SJCRH30 (cell line): ENCODE data around the gene MRI1. TPM values are rescaled to one million over a fixed set of nuclear protein-coding genes. Genes with fewer than 3 reads are reported as not detected.

Source experiments
- DNase-seq, 2 experiments: peaks; one replicate each; pipeline ENCODE4 v3.0.0-alpha.2; 2015 to 2020
- H3K27ac ChIP-seq: fragments of 250-450 bp; sonication (Bioruptor Pico); 2 replicates; pipeline ENCODE4 v1.5.1; 2020; ENCODE audit warnings: mild to moderate bottlenecking, moderate library complexity
- H3K27me3 ChIP-seq: fragments of 250-450 bp; sonication (Bioruptor Pico); 2 replicates; pipeline ENCODE4 v1.5.1; 2020; ENCODE audit warnings: mild to moderate bottlenecking, moderate library complexity
- H3K36me3 ChIP-seq: fragments of 250-450 bp; sonication (Bioruptor Pico); 2 replicates; pipeline ENCODE4 v1.5.1; 2020; ENCODE audit warnings: mild to moderate bottlenecking, moderate library complexity
- H3K4me1 ChIP-seq: fragments of 250-450 bp; sonication (Bioruptor Pico); 2 replicates; pipeline ENCODE4 v1.5.1; 2020; ENCODE audit warnings: mild to moderate bottlenecking, moderate library complexity
- H3K4me3 ChIP-seq: fragments of 250-450 bp; sonication (Bioruptor Pico); 2 replicates; pipeline ENCODE4 v1.5.1; 2020; ENCODE audit warnings: mild to moderate bottlenecking, moderate library complexity
- H3K9me3 ChIP-seq: fragments of 250-450 bp; sonication (Bioruptor Pico); replicated peaks from 2 replicates; pipeline ENCODE4 v1.5.1; 2020; ENCODE audit warnings: mild to moderate bottlenecking, moderate library complexity
- total RNA-seq: library from RNA; depleted of rRNA; stranded (reverse); fragments of >200 nt; shearing (Covaris generic); gene quantifications from 2 replicates; pipeline ENCODE4 v1.2.3, GENCODE V29; 2014

The MRI1 gene
- total RNA-seq, 1 experiment from 2014 or later, result 37.2 TPM

GRCh38 chr19:13794757-13795589, 30.7 kb downstream of the MRI1 start, which contains the start of gene ZSWIM4:
ZSWIM4 (plus strand) TSS chr19:13795443; CDS start chr19:13795649, 206 bp downstream.
- peak within 1 kb of the TSS; percentile 75 for H3K27ac ChIP-seq
- peak within 1 kb of the TSS; percentile 75 for H3K4me3 ChIP-seq
- no peaks in the 10 kb centered on the region for H3K27me3 ChIP-seq
- peaks cover 13% of the 10 kb centered on the region for H3K4me1 ChIP-seq
- no peaks in the 10 kb centered on the region for H3K36me3 ChIP-seq
- H3K9me3 ChIP-seq, result no peaks in the 10 kb centered on the region
- peak; percentile 100 for DNase-seq

DNA sequence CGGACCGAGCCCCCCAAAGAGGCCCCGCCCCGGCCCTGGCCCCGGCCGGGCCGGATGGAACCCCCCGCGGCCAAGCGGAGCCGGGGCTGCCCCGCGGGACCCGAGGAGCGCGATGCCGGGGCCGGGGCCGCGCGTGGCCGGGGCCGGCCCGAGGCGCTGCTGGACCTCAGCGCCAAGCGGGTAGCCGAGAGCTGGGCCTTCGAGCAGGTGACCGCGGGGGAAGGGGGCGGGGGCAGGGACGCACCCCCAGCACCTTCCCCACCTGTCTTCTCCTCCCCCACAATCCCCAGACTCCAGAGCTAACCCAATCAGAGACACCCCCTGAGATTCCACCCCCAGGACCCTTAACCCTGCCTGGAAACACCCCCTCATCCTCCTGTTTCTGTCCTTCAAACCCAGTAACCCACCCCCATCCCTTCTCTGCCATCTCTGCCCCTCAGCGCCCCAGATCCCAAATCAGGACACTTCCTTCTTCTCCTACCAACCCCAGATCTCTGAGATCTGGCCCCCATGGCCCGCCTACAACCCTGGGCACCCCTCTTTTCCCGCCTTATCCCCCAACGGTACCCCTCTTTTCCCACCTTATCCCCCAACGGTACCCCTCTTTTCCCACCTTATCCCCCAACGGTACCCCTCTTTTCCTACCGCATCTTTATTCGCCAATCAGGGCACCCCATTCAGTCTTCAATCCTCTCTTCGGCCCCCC, 31.4 kb downstream of the MRI1 start:
- Histone ChIP-seq H3K4me3 (peak overlapping the region; percentile 75), H3K27ac (peak overlapping the region; percentile 75), H3K36me3 (peaks cover 4% of the 10 kb centered on the region; the same call in 1 of the 2 replicates), H3K27me3 (no peaks in the 10 kb centered on the region), H3K9me3 (no peaks in the 10 kb centered on the region), H3K4me1 (peaks cover 13% of the 10 kb centered on the region)
- DNase-seq, result peak; percentile 92 to 94

- Histone ChIP-seq H3K36me3 (peaks cover 9% of the 10 kb centered on the region), H3K9me3 (no peaks in the 10 kb centered on the region), H3K27ac (peak overlapping the region; percentile 75), H3K27me3 (no peaks in the 10 kb centered on the region), H3K4me3 (peak overlapping the region; percentile 75), H3K4me1 (peaks cover 13% of the 10 kb centered on the region)
- peak; percentile 80 to 84 for DNase-seq
Observed at GRCh38 chr19:13796301-13797057, 32.2 kb downstream of the MRI1 start.

- Histone ChIP-seq H3K36me3 (peaks cover 11% of the 10 kb centered on the region), H3K4me3 (peak overlapping the region; percentile 75), H3K9me3 (no peaks in the 10 kb centered on the region), H3K4me1 (peaks cover 13% of the 10 kb centered on the region), H3K27ac (peak overlapping the region; percentile 75), H3K27me3 (no peaks in the 10 kb centered on the region)
- no peak for DNase-seq
Observed at GRCh38 chr19:13797058-13797440, 32.7 kb downstream of the MRI1 start.

DNA sequence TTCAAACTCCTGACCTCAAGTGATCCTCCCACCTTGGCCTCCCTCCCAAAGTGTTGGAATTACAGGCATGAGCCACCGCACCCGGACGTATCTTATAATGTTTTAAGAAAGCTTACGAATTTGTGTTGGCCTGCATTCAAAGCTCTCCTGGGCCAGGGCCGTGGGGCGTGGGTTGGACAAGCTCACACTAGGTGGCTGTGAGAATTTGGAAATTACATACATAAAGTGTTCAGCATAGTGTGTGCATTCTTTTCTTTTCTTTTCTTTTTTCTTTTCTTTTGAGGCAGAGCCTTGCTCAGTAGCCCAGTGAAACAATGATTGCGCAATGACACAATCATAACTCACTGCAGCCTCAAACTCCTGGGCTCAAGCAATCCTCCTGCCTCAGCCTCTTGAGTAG, 33.5 kb downstream of the MRI1 start:
- Histone ChIP-seq H3K4me1 (peaks cover 13% of the 10 kb centered on the region), H3K4me3 (no peak overlapping the region), H3K9me3 (no peaks in the 10 kb centered on the region), H3K36me3 (peaks cover 14% of the 10 kb centered on the region), H3K27me3 (no peaks in the 10 kb centered on the region), H3K27ac (no peak overlapping the region)
- DNase-seq, result no peak

GRCh38 chr19:13799669-13800068, 35.3 kb downstream of the MRI1 start:
- no peaks in the 10 kb centered on the region for H3K27me3 ChIP-seq
- H3K4me3 ChIP-seq, result no peak overlapping the region
- H3K4me1 ChIP-seq, result peaks cover 20% of the 10 kb centered on the region
- no peak overlapping the region for H3K27ac ChIP-seq
- no peaks in the 10 kb centered on the region for H3K9me3 ChIP-seq
- H3K36me3 ChIP-seq, result peaks cover 21% of the 10 kb centered on the region
- no peak for DNase-seq

DNA sequence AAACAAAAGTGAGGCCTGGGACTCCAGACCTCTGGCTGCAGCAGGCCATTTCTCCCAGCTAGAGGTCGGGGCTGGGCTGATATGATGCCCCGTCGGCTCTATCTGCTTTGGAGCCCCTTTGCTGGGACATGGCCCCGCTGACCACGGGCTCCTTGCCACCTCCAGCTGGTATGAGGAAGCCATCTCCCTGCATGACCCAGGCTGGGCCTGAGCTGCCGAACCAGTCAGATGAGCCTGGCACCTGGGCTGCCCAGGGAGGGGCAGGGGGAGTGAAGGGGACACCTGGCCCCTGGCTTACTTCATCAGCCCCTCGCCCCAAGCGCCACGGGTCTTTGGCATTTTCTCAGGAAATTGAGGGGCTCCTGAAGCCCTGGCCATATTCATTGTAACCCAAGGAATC, 38.7 kb downstream of the MRI1 start:
- Histone ChIP-seq H3K36me3 (peaks cover 48% of the 10 kb centered on the region), H3K4me1 (peaks cover 8% of the 10 kb centered on the region; the same call in 1 of the 2 replicates), H3K27me3 (no peaks in the 10 kb centered on the region), H3K4me3 (no peak overlapping the region), H3K9me3 (no peaks in the 10 kb centered on the region), H3K27ac (no peak overlapping the region; the same call in 1 of the 2 replicates)
- no peak for DNase-seq

DNA sequence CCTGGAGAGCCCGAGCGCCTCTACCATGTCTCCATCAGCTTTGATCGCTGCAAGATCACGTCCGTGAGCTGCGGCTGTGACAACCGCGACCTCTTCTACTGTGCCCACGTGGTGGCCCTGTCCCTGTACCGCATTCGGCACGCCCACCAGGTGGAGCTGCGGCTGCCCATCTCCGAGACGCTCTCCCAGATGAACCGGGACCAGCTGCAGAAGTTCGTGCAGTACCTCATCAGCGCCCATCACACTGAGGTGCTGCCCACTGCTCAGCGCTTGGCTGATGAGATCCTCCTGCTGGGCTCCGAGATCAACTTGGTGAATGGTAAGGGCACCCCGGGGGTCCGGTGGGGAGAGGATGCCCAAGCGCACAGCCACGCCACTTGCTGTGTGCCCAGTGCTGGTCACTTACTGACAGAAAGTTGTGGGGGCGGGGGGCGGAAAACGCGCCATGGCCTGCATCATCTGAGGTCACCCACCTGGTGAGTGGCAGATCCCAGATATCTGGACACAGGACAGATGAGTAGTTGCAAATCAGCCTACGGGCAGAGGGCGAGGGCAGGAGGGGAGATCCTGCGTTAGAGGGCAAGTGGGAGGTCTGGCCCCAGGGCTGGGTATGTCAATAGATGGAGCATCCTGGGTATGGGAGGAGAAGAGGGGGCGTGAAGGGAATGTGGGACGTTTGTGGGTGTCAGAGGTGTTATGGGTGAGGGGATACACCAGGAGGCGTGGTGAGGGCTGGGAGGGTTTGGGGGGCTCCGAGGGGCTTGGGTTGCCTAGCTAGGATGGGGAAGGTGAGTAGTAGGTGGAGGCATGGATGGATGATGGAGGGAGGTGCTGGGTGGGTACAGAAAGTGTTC, 40.7 kb downstream of the MRI1 start:
- Histone ChIP-seq H3K36me3 (peaks cover 65% of the 10 kb centered on the region), H3K27me3 (no peaks in the 10 kb centered on the region), H3K27ac (no peak overlapping the region), H3K4me3 (no peak overlapping the region), H3K9me3 (no peaks in the 10 kb centered on the region), H3K4me1 (peaks cover 8% of the 10 kb centered on the region; the same call in 1 of the 2 replicates)
- no peak for DNase-seq

- Histone ChIP-seq H3K4me3 (no peak overlapping the region), H3K4me1 (peaks cover 8% of the 10 kb centered on the region; the same call in 1 of the 2 replicates), H3K9me3 (no peaks in the 10 kb centered on the region), H3K36me3 (peaks cover 60% of the 10 kb centered on the region), H3K27ac (no peak overlapping the region), H3K27me3 (no peaks in the 10 kb centered on the region)
- no peak for DNase-seq
Observed at GRCh38 chr19:13806728-13807127, 42.4 kb downstream of the MRI1 start.

GRCh38 chr19:13807421-13808021, 43.2 kb downstream of the MRI1 start:
- no peak for DNase-seq
- no peak overlapping the region for H3K4me3 ChIP-seq

DNA sequence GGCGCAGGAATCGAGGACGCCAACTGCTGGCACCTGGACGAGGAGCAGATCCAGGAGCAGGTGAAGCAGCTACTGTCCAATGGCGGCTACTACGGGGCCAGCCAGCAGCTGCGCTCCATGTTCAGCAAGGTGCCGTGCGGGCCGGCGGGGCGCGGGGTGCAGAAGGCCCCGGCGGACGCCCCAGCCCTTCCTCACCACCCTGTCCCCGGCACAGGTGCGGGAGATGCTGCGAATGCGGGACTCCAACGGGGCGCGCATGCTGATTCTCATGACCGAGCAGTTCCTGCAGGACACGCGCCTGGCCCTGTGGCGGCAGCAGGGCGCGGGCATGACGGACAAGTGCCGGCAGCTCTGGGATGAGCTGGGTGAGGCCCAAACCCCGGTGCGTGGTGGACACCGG, 44.5 kb downstream of the MRI1 start:
- H3K9me3 ChIP-seq, result no peaks in the 10 kb centered on the region
- DNase-seq, result no peak
- no peaks in the 10 kb centered on the region for H3K27me3 ChIP-seq

More at GRCh38 chr19:13807421-13808021, 43.2 kb downstream of the MRI1 start:
- peaks cover 57% of the 10 kb centered on the region for H3K36me3 ChIP-seq
- no peak overlapping the region for H3K27ac ChIP-seq
- no peaks in the 10 kb centered on the region for H3K27me3 ChIP-seq
- H3K9me3 ChIP-seq, result no peaks in the 10 kb centered on the region
- H3K4me1 ChIP-seq, result peaks cover 8% of the 10 kb centered on the region; the same call in 1 of the 2 replicates

GRCh38 chr19:13812544-13812943, 48.2 kb downstream of the MRI1 start:
- no peak overlapping the region for H3K27ac ChIP-seq
- H3K4me3 ChIP-seq, result no peak overlapping the region
- H3K27me3 ChIP-seq, result no peaks in the 10 kb centered on the region
- no peaks in the 10 kb centered on the region for H3K4me1 ChIP-seq
- no peaks in the 10 kb centered on the region for H3K9me3 ChIP-seq
- DNase-seq, result no peak
- peaks cover 65% of the 10 kb centered on the region for H3K36me3 ChIP-seq

More for the DNA sequence above, 44.5 kb downstream of the MRI1 start:
- Histone ChIP-seq H3K27ac (no peak overlapping the region), H3K36me3 (peaks cover 66% of the 10 kb centered on the region), H3K4me3 (no peak overlapping the region), H3K4me1 (0 out of 2 replicates have a peak, but pooled peaks cover 3% of the 10 kb centered on the region)

- DNase-seq, result no peak
- Histone ChIP-seq H3K36me3 (peaks cover 62% of the 10 kb centered on the region), H3K4me3 (no peak overlapping the region), H3K27ac (no peak overlapping the region), H3K27me3 (no peaks in the 10 kb centered on the region), H3K4me1 (no peaks in the 10 kb centered on the region), H3K9me3 (no peaks in the 10 kb centered on the region)
Observed at GRCh38 chr19:13813147-13813546, 48.8 kb downstream of the MRI1 start.
